Heart right ventricle (tissue), 16 donors: ENCODE data around the gene IQCC. TPM values are rescaled to one million over a fixed set of nuclear protein-coding genes. Genes with fewer than 3 reads are reported as not detected.

Experiments used
- ATAC-seq, 8 donors: fragments of 200-7000 bp; cut with Tn5 transposase; one replicate each; pipeline ENCODE4 v1.9.1; 2020; ENCODE audit warnings: mild to moderate bottlenecking in 8 of 8, moderate library complexity in 8 of 8, moderate number of reproducible peaks in 1 of 8
- DNase-seq, 2 donors: peaks; one replicate each; pipeline ENCODE4 v3.0.0-alpha.2; 2020
- H3K27ac ChIP-seq, 10 donors: fragments of 200-600 bp; sonication (generic) in 2 of 10; one replicate each; pipeline versions ENCODE4 v1.5.0 to v1.8.0; 2020 to 2022; ENCODE audit warnings: mild to moderate bottlenecking in 3 of 10
- H3K27me3 ChIP-seq, 7 donors: fragments of 200-600 bp; one replicate each; pipeline ENCODE4 v1.8.0; 2021 to 2022; ENCODE audit warnings: mild to moderate bottlenecking in 2 of 7
- H3K36me3 ChIP-seq, 9 donors: fragments of 200-600 bp; sonication (generic) in 1 of 9; one replicate each; pipeline versions ENCODE4 v1.5.0 to v1.8.0; 2020 to 2022; ENCODE audit warnings: mild to moderate bottlenecking in 2 of 9
- H3K4me1 ChIP-seq, 9 donors: fragments of 200-600 bp; sonication (generic) in 1 of 9; one replicate each; pipeline versions ENCODE4 v1.5.0 to v1.8.0; 2020 to 2022; ENCODE audit warnings: mild to moderate bottlenecking in 4 of 9
- H3K4me3 ChIP-seq, 10 donors: fragments of 200-600 bp; sonication (generic) in 2 of 10; one replicate each; pipeline versions ENCODE4 v1.5.0 to v1.8.0; 2020 to 2022; ENCODE audit warnings: mild to moderate bottlenecking in 7 of 10, moderate library complexity in 2 of 10
- H3K9me3 ChIP-seq, 11 donors: fragments of 200-600 bp in 10 of 11; sonication (generic) in 2 of 11; one replicate each; pipeline versions ENCODE4 v1.5.0 to v1.8.0; 2013 to 2022; ENCODE audit warnings: mild to moderate bottlenecking in 2 of 11, control low read depth in 1 of 11, moderate library complexity in 1 of 11
- WGBS, 2 donors: extraction: QIAGEN DNeasy Blood & Tissue Kit; methylation state at CpG; one replicate each; pipeline ENCODE4 v1.1.7; 2013; ENCODE audit warnings: inconsistent platforms in 1 of 2; 5-methylcytosine and 5-hydroxymethylcytosine counted together
- intact Hi-C, 10 donors: fragments of 100-400 bp; cut with DNase I; formaldehyde crosslinking; loops; one replicate each; pipeline versions ENCODE4 v1.11.1 to v1.14.2; 2022
- polyA plus RNA-seq, 2 donors: library from polyadenylated mRNA; stranded (reverse); fragments of 200-250 nt; gene quantifications; one replicate each; pipeline ENCODE4 v1.2.3, GENCODE V29; 2013
- total RNA-seq, 10 donors: library from RNA; stranded (reverse); fragmentation: NEBNext Ultra II Directional in 3 of 10; extraction: Animal tissue kit (Norgen Biotek cat#: 25700) in 3 of 10; gene quantifications; one replicate each; pipeline versions ENCODE4 v1.2.1 to v1.2.4, GENCODE V29; 2021 to 2023
- TF ChIP-seq, protein P1 (sequence below), 9 donors: fragments of 200-600 bp; sonication (generic) in 2 of 9; IDR thresholded peaks; one replicate each; pipeline versions ENCODE4 v1.5.0 to v1.8.0; 2021 to 2022; ENCODE audit warnings: antibody characterized with exemption in 9 of 9, mild to moderate bottlenecking in 5 of 9, moderate library complexity in 1 of 9
- donor health status: Arrhythmogenic right ventricular cardiomyopathy.
- donor health status: ischemic (EF 13 %, LVEDD 7.1; RV severe dilation, severe dysfunction).
- donor health status: healthy with polysubstance abuse.
- donor health status: DM: no; HTN: yes; CAD: no.
- donor health status: DM: no; HTN: no; CAD: no.
- donor health status: ischemic (EF 25% LVEDD 6.9; RV normal size, moderate dysfunction).
- donor health status: ischemic (EF 25% LVEDD 5.7; RV mildly dilated, moderate dysfunction).
- donor health status: healthy.
- donor health status: DM: yes; HTN: yes; CAD: no.
- donor health status: Ischemic cardiomyopathy.
- donor health status: ischemic (EF 35%, LVEDD 5.7; RV mildly dilated, moderate dysfunction).
- donor health status: nonischemic (EF 11% LVEDD 7.7; RV severe dilation, severe dysfunction).
- donor health status: DM: yes; HTN: yes; CAD: no.
- donor health status: PGD.
- donor health status: ischemic (EF 29% LVEDD 5.4; RV normal size, mild dysfunction).
- donor health status: nonischemic (EF 23%, LVEDD 6.1; RV moderate dilation, normal function).

The IQCC gene
- total and polyA plus RNA-seq, 12 donors, result 0.34 to 2.0 (median 0.90) TPM

DNA sequence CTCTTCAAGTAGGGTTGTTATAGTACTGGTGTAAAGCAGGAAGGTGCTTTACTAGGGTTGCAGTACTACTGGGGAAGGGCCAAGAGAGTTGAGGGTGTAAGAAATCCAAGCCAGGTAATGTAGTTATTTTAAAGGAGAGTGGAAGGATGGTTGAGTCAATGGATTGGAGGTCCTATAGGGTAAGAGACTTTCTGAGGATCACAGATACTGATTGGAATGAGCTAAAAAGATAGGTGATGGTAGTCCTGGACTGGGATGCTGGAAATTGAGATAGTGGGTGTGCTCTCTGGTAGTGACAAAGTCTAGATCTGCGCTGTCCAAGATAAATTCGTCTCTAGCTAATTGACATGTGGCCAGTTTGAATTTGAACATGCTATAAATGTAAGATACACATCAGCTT, 19.0 kb upstream of the IQCC start:
- TF ChIP-seq, protein P1, sequence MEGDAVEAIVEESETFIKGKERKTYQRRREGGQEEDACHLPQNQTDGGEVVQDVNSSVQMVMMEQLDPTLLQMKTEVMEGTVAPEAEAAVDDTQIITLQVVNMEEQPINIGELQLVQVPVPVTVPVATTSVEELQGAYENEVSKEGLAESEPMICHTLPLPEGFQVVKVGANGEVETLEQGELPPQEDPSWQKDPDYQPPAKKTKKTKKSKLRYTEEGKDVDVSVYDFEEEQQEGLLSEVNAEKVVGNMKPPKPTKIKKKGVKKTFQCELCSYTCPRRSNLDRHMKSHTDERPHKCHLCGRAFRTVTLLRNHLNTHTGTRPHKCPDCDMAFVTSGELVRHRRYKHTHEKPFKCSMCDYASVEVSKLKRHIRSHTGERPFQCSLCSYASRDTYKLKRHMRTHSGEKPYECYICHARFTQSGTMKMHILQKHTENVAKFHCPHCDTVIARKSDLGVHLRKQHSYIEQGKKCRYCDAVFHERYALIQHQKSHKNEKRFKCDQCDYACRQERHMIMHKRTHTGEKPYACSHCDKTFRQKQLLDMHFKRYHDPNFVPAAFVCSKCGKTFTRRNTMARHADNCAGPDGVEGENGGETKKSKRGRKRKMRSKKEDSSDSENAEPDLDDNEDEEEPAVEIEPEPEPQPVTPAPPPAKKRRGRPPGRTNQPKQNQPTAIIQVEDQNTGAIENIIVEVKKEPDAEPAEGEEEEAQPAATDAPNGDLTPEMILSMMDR (IDR thresholded peaks at IDR 0.05), result no peak
- DNase-seq (no peak), ATAC-seq (no peak)
- no peak overlapping the region for H3K4me3 ChIP-seq
- no peaks in the 10 kb centered on the region for H3K9me3 ChIP-seq
- H3K27ac ChIP-seq, result no peak overlapping the region
- H3K4me1 ChIP-seq, result peaks cover 0 to 46% (median 24%) of the 10 kb centered on the region in 9 donors
- H3K27me3 ChIP-seq, result no peaks in the 10 kb centered on the region
- intact Hi-C loops, result no loop called here
- WGBS, 2 donors, result 85 to 87% methylated on average over 2 of the region's 2 CpGs
- peaks cover 0 to 100% (median 66%) of the 10 kb centered on the region in 9 donors for H3K36me3 ChIP-seq

DNA sequence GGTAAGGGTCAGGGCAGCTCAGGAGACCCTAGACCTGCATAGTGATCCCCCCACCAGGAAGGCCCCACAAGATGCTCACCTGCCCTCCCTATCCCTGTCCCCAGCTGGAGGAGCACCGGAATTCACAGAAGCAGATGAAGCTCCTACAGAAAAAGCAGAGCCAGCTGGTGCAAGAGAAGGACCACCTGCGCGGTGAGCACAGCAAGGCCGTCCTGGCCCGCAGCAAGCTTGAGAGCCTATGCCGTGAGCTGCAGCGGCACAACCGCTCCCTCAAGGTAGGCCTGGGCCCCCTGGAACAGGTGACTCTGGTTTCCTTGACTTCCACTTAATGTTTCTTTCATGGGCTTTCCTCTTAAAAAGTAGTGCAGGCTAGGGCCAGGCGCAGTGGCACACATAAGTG, 17.6 kb upstream of the IQCC start:
- H3K27ac ChIP-seq, result no peak overlapping the region
- H3K9me3 ChIP-seq, result no peaks in the 10 kb centered on the region
- intact Hi-C loops, result no loop called here
- H3K4me3 ChIP-seq, result no peak overlapping the region
- no peaks in the 10 kb centered on the region for H3K27me3 ChIP-seq
- WGBS, 2 donors, result 96 to 97% methylated on average over 9 of the region's 9 CpGs
- peaks cover 0 to 100% (median 78%) of the 10 kb centered on the region in 9 donors for H3K36me3 ChIP-seq
- no peak for DNase-seq
- H3K4me1 ChIP-seq, result peaks cover 0 to 33% (median 14%) of the 10 kb centered on the region in 9 donors
- no peak for ATAC-seq
- TF ChIP-seq, protein P1 (IDR thresholded peaks at IDR 0.05), result no peak

DNA sequence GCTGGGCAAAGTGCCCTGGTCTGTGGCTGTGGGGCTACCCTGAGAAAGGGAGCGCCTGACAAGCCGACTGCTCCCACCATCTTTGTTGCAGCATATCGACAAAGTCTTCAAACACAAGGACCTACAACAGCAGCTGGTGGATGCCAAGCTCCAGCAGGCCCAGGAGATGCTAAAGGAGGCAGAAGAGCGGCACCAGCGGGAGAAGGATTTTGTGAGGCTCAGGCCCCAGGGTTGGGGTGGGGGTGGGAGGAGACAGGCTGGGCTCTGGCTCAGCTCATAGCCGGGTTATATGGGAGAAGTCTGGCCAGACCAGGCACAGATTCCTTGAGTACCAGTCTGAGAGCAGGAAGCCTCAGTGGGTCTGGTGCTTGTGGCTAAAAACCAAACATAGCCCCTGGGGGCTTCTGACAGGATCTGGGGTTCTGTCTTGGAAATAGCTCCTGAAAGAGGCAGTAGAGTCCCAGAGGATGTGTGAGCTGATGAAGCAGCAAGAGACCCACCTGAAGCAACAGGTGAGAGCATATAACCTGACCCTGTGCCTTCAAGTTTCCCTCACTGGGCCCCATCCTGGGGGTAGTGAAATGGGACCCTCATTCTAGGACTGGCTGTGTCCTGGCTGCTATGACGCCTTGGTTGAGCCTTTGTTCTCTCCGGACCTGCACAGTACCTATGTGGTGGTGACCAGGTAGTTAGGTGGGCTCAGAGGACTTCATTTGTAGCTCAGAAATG, 13.1 kb upstream of the IQCC start:
- peaks cover 0 to 100% (median 92%) of the 10 kb centered on the region in 9 donors for H3K36me3 ChIP-seq
- DNase-seq, result no peak
- no peaks in the 10 kb centered on the region for H3K9me3 ChIP-seq
- 96% methylated on average over 8 of the region's 8 CpGs for WGBS, 2 donors
- no peaks in the 10 kb centered on the region for H3K27me3 ChIP-seq
- no peak overlapping the region for H3K27ac ChIP-seq
- intact Hi-C loops, result no loop called here
- TF ChIP-seq, protein P1 (IDR thresholded peaks at IDR 0.05), result no peak
- H3K4me3 ChIP-seq, result no peak overlapping the region
- ATAC-seq, result no peak
- peaks cover 0 to 13% (median 7%) of the 10 kb centered on the region in 9 donors for H3K4me1 ChIP-seq

DNA sequence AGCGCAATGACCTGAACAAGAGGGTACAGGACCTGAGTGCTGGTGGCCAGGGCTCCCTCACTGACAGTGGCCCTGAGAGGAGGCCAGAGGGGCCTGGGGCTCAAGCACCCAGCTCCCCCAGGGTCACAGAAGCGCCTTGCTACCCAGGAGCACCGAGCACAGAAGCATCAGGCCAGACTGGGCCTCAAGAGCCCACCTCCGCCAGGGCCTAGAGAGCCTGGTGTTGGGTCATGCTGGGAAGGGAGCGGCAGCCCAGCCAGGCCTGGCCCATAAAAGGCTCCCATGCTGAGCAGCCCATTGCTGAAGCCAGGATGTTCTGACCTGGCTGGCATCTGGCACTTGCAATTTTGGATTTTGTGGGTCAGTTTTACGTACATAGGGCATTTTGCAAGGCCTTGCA, 10.5 kb upstream of the IQCC start:
- no peak overlapping the region for H3K4me3 ChIP-seq
- no peaks in the 10 kb centered on the region for H3K27me3 ChIP-seq
- WGBS, 2 donors, result 94 to 96% methylated on average over 6 of the region's 6 CpGs
- DNase-seq (no peak), ATAC-seq (no peak)
- H3K36me3 ChIP-seq, result peaks cover 0 to 91% (median 69%) of the 10 kb centered on the region in 9 donors
- no peaks in the 10 kb centered on the region for H3K9me3 ChIP-seq
- H3K4me1 ChIP-seq, result peaks cover 8 to 33% (median 19%) of the 10 kb centered on the region in 9 donors
- TF ChIP-seq, protein P1 (IDR thresholded peaks at IDR 0.05), result no peak
- intact Hi-C loops, result no loop called here
- H3K27ac ChIP-seq, result no peak overlapping the region
